Thymus (tissue), 11 donors: ENCODE data around the gene STAMBPL1. TPM values are rescaled to one million over a fixed set of nuclear protein-coding genes. Genes with fewer than 3 reads are reported as not detected.
A peak's percentile ranks its signal among the peaks of the same experiment; 100 is the strongest.

Experiments used
- DNase-seq, 9 donors: peaks; one replicate each; pipeline ENCODE4 v3.0.0-alpha.2; 2013; ENCODE audit warnings: low spot score in 9 of 9, low read depth in 6 of 9, missing footprints in 1 of 9
- H3K27ac ChIP-seq, 2 donors: one replicate each; pipeline ENCODE4 v1.5.1; 2013; ENCODE audit warnings: control low read depth in 1 of 2, low read depth in 1 of 2, low read length in 1 of 2, mild to moderate bottlenecking in 1 of 2, moderate library complexity in 1 of 2
- H3K27me3 ChIP-seq, 2 donors: one replicate each; pipeline ENCODE4 v1.5.1; 2013; ENCODE audit warnings: low read length in 1 of 2; ENCODE audit not compliant: control insufficient read depth in 2 of 2, insufficient read depth in 1 of 2
- H3K36me3 ChIP-seq, 2 donors: one replicate each; pipeline ENCODE4 v1.5.1; 2013; ENCODE audit warnings: low read length in 1 of 2, mild to moderate bottlenecking in 1 of 2, moderate library complexity in 1 of 2; ENCODE audit not compliant: control insufficient read depth in 2 of 2, insufficient read depth in 2 of 2
- H3K4me1 ChIP-seq, 2 donors: one replicate each; pipeline ENCODE4 v1.5.1; 2013; ENCODE audit warnings: low read length in 2 of 2; ENCODE audit not compliant: control insufficient read depth in 2 of 2, insufficient read depth in 2 of 2
- H3K4me3 ChIP-seq, 2 donors: one replicate each; pipeline ENCODE4 v1.5.1; 2013; ENCODE audit warnings: low read length in 2 of 2, control low read depth in 1 of 2, mild to moderate bottlenecking in 1 of 2
- H3K9me3 ChIP-seq, 2 donors: one replicate each; pipeline ENCODE4 v1.5.1; 2013; ENCODE audit warnings: low read length in 1 of 2, mild to moderate bottlenecking in 1 of 2; ENCODE audit not compliant: control insufficient read depth in 2 of 2, insufficient read depth in 1 of 2
- WGBS: extraction: QIAGEN DNeasy Blood & Tissue Kit; methylation state at CpG from one replicate; pipeline ENCODE4 v1.1.7; 2013; 5-methylcytosine and 5-hydroxymethylcytosine counted together
- polyA plus RNA-seq: library from polyadenylated mRNA; stranded (reverse); fragments of 200-250 nt; gene quantifications from one replicate; pipeline ENCODE4 v1.2.3, GENCODE V29; 2013
- total RNA-seq: library from RNA; stranded (reverse); fragments of 120-200 nt; gene quantifications from one replicate; pipeline ENCODE4 v1.2.4, GENCODE V29; 2013
- donor health status: healthy.

Gene STAMBPL1
- total and polyA plus RNA-seq, 2 donors, result 12.3 to 20.5 TPM

- H3K9me3 ChIP-seq, result no peaks in the 10 kb centered on the region
- H3K4me1 ChIP-seq, result no peaks in the 10 kb centered on the region
- H3K27me3 ChIP-seq, result no peaks in the 10 kb centered on the region
- no peaks in the 10 kb centered on the region for H3K36me3 ChIP-seq
- no peak overlapping the region for H3K27ac ChIP-seq
- no peak for DNase-seq
- H3K4me3 ChIP-seq, result no peak overlapping the region
Observed at GRCh38 chr10:88870089-88870488, 10.0 kb upstream of the STAMBPL1 start.

DNA sequence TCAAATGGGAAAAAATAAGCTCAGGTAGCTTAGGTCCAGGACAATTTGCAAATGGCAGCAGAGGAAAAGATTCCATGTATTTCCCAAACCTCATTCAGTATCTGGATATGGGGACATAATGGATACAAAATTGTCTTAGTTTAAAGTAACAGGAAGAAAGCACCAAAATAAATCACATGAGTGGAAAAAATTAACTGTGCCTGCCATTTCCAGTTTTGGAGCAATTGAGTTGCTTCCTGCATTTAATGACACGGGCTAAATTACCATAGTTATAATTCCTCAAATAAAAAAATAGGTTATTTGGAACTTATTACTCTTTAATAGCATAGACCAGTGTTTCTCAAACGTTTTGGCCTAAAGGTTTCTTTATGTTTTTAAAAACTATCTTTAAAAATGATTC, 6.3 kb upstream of the STAMBPL1 start:
- no peak overlapping the region for H3K4me3 ChIP-seq
- DNase-seq, result no peak
- WGBS, result 80% methylated on average over 2 of the region's 2 CpGs
- H3K9me3 ChIP-seq, result no peaks in the 10 kb centered on the region
- no peaks in the 10 kb centered on the region for H3K27me3 ChIP-seq
- H3K36me3 ChIP-seq, result no peaks in the 10 kb centered on the region
- peaks cover 0 to 5% of the 10 kb centered on the region in 2 donors for H3K4me1 ChIP-seq
- no peak overlapping the region for H3K27ac ChIP-seq

DNA sequence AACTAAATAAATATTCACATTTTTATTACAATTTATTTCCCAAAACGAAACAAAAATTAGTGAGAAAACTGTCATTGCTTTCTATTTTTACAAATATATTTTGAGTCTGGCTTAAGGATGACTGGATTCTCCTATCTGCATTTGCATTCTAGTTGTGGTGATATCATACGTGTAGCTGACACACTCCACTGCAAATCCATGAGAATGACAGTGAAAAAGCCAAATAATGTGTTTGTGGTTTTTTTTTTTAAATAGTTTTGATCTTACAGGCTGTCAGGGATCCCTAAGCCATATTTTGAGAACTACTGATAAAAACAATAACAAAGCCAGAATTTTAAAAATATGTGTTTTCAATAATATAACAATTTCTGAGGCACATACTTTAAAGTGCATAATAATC, 5.8 kb upstream of the STAMBPL1 start:
- DNase-seq, result no peak
- Histone ChIP-seq H3K4me3 (no peak overlapping the region), H3K4me1 (peaks cover 0 to 10% of the 10 kb centered on the region in 2 donors), H3K27me3 (no peaks in the 10 kb centered on the region), H3K27ac (no peak overlapping the region), H3K9me3 (no peaks in the 10 kb centered on the region), H3K36me3 (no peaks in the 10 kb centered on the region)
- WGBS, result 94% methylated on average over 2 of the region's 2 CpGs

GRCh38 chr10:88875081-88875480, 5.0 kb upstream of the STAMBPL1 start:
- no peak for DNase-seq
- no peaks in the 10 kb centered on the region for H3K36me3 ChIP-seq

GRCh38 chr10:88877298-88877697, 2.7 kb upstream of the STAMBPL1 start:
- Histone ChIP-seq H3K27me3 (no peaks in the 10 kb centered on the region), H3K27ac (no peak overlapping the region), H3K9me3 (no peaks in the 10 kb centered on the region), H3K36me3 (no peaks in the 10 kb centered on the region), H3K4me1 (peaks cover 5 to 23% of the 10 kb centered on the region in 2 donors), H3K4me3 (no peak overlapping the region)
- 97% methylated on average over 6 of the region's 6 CpGs for WGBS
- DNase-seq, result no peak

More at GRCh38 chr10:88875081-88875480, 5.0 kb upstream of the STAMBPL1 start:
- Histone ChIP-seq H3K4me1 (peaks cover 5 to 18% of the 10 kb centered on the region in 2 donors), H3K4me3 (no peak overlapping the region), H3K27me3 (no peaks in the 10 kb centered on the region), H3K27ac (no peak overlapping the region), H3K9me3 (no peaks in the 10 kb centered on the region)

- no peaks in the 10 kb centered on the region for H3K9me3 ChIP-seq
- peak overlapping the region; percentile 57 to 87 for H3K4me3 ChIP-seq
- peak overlapping the region; percentile 90 to 96 for H3K27ac ChIP-seq
- H3K36me3 ChIP-seq, result no peaks in the 10 kb centered on the region
- peak in 7 of 9 donors; percentile 62 to 89 (median 68) for DNase-seq
- no peaks in the 10 kb centered on the region for H3K27me3 ChIP-seq
- WGBS, result under 1% methylated on average over 84 of the region's 84 CpGs
- peaks cover 5 to 23% of the 10 kb centered on the region in 2 donors for H3K4me1 ChIP-seq
Observed at GRCh38 chr10:88880282-88881076, 434 bp downstream of the STAMBPL1 start.

- peak overlapping the region; percentile 57 to 87 for H3K4me3 ChIP-seq
- peak overlapping the region in 1 of 2 donors; percentile 90 for H3K27ac ChIP-seq
- no peak for DNase-seq
- no peaks in the 10 kb centered on the region for H3K27me3 ChIP-seq
- no peaks in the 10 kb centered on the region for H3K36me3 ChIP-seq
- peaks cover 5 to 23% of the 10 kb centered on the region in 2 donors for H3K4me1 ChIP-seq
- no peaks in the 10 kb centered on the region for H3K9me3 ChIP-seq
- WGBS, result 42% methylated on average over 6 of the region's 6 CpGs
Observed at GRCh38 chr10:88881320-88881719, 1.3 kb downstream of the STAMBPL1 start.

GRCh38 chr10:88881922-88882645, 2.0 kb downstream of the STAMBPL1 start:
- WGBS, result 71% methylated on average over 5 of the region's 5 CpGs
- no peaks in the 10 kb centered on the region for H3K36me3 ChIP-seq
- H3K27ac ChIP-seq, result peak overlapping the region; percentile 21 to 25
- peaks cover 5 to 23% of the 10 kb centered on the region in 2 donors for H3K4me1 ChIP-seq
- peak overlapping the region in 1 of 2 donors; percentile 87 for H3K4me3 ChIP-seq
- no peaks in the 10 kb centered on the region for H3K27me3 ChIP-seq
- no peaks in the 10 kb centered on the region for H3K9me3 ChIP-seq
- DNase-seq, result no peak
